NCI-H510A (cell line): Measurements from ENCODE around the gene CFAP210.

Source experiments
- DNase-seq: peaks from one replicate; lab custom pipeline; 2025; lab: John Stamatoyannopoulos, UW

CFAP210 gene, protein sequence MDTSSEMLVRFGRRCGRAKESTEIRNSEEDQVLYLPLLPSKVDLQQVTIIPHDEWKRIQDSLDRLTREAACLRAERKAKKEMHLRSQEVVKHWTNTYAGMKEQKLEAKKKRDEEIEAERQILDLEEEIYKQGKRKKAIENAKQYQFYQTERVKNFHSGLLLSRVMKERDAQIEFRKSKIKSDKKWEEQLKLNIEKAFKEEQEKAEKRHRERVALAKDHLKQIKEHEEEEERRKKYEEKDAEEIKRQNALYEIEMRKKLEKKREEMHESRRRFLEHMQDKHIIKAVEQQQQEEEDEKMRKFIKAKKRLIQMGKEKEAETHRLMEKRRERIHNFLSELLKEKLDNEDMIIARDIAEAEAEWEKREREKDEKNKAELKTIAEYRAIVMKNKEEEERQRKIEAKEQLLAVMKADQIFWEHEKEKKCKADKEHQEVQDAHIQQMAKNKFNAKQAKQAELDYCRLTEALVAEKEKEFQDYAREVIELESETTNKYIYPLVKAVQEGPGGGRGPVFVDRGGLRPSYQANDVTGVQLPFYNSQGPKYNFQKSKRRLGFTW

DNA sequence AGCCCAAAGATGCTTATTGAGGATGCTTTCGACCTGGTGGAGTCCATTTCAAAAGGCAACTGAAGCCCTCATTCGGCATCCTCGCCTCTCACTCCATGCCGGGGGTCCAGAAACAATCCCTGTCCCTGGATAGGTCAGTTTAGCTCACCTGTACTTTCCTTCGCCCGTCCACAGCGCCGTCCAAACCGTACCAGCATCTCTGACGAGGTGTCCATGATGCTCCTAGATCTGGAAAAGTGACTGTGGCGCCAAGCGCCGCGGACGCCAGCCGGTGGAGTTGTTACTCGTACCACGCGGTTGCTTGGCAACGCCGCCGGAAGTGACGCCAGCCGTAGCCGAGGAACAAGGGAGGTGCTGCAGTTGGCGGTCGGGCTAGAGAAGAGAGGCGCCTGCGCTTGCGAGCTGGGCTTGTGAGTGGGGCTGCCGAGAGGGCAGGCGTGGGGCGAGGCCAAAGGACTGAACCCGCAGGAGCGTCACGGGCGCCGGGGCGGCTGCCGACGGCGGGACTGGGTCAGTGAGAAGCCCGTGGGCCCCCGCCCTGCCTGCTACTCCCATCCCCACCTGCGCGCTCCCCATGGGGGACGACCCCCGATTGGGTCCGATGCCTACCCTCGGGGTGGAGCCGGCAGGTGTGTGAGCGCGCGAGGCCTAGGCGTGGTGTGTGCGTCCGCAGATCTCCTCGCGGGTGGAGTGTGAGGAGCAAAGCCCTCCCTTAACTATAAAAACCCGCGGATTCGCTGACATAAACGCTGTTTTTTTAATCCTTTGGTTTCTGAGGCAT lies at the start of gene CFAP210, which contains the start of gene PHOSPHO2:
TSS of gene CFAP210 (minus strand) at position 293 of the 781 bp plus-strand sequence. CDS start at position 215, 78 bp downstream.
TSS of gene PHOSPHO2 (plus strand) at position 357 of the 781 bp plus-strand sequence. CDS start 6,503 bp downstream, outside the sequence.
- peak; percentile 79 for DNase-seq

DNA sequence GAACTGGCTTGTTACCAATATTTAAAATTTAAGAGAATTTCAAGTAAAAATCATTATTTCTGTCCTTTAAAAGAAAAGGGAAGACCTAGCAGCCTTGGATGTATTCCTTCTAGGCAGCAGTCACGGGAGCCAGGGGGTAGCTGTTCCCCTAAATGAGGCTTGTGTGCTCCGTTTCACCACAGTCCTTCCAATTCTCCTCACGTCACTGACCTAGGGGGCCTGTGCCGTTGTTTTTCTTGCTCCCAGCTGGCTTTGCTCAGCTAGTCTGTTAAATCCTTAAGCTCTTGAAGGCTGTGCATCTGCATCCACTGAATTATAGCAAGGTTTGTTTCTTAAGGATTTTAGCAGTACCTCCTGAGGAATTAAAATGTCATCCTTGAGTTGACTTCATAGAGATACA lies 49.3 kb upstream of the CFAP210 start:
- no peak for DNase-seq

DNA sequence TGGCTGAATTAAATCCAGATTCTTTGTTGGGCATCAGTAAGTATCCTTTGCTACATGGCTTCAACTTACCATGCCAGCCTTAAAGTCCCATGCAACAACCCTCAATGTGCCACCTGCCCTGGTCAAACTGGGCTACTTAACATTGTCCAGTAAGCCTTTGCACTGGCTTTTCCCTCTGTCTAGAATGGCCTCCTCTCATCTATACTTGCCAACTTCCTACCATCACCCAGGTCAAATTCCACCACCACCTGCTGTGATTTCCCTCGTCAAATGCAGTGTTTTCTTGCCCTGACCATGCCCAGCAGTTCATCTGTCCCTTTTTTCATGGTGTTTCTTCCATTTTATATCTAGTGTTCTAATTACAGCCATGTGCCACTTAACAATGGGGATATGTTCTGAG lies 45.1 kb upstream of the CFAP210 start:
- no peak for DNase-seq

DNA sequence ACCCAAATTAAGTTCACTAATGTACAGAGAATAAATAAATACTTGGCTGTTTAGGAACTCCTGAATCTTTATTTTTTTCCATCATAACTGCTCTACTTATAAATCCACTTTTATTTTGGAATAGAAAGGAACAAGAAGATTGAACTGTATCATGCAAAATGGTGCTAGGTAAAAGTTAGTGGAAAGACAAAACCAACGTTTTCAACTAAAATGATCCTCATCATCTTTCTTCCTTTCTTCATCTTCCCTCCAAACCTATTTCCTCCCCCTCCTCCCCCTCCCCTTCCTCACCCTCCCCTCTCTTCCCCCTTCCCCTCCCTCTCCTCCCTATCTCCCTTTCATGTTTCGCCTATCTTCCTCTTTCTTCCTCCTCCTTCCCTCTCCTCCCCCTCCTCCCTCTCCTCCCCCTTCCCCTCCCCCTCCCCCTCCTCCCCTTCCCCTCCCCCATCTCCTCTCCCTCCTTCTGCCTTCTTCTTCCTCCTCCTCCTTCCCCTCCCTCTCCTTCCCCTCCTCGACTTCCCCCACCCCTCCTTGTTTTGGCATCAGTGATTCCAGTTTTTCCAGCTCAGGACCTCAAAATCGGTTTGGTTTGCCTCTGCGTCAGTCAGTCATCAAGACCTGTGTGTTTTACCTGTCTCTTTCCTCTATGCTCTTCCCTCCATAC lies 44.5 kb upstream of the CFAP210 start:
- DNase-seq, result no peak

DNA sequence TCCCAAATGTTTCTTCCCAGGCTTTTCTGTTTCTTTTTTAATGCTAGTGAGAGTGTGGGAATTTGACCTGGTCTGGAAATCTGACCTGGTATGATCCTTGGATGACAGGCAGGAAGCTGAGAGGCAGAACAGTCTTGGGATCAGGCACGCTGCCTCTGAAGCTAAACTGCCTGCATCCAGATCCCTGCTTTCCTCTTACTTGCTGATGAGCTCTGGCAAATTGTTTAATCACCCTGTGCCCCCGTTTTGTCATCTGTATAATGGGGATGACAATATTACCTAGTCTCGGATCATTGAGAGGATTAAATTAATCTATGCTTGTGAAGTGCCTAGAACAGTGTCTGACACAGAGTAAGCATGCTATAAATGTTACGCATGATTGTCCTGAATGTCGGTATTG lies 42.7 kb upstream of the CFAP210 start:
- DNase-seq, result no peak

DNA sequence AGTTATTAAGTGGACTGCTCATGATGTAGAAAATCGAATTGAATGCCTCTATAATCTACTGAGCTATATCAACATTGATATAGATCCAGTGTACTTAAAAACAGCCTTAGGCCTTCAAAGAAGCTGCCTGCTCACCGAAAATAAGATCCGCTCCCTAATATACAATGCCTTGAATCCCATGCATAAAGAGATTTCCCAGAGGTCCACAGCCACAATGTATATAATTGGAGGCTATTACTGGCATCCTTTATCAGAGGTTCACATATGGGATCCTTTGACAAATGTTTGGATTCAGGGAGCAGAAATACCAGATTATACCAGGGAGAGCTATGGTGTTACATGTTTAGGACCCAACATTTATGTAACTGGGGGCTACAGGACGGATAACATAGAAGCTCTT lies 41.4 kb upstream of the CFAP210 start:
- no peak for DNase-seq

DNA sequence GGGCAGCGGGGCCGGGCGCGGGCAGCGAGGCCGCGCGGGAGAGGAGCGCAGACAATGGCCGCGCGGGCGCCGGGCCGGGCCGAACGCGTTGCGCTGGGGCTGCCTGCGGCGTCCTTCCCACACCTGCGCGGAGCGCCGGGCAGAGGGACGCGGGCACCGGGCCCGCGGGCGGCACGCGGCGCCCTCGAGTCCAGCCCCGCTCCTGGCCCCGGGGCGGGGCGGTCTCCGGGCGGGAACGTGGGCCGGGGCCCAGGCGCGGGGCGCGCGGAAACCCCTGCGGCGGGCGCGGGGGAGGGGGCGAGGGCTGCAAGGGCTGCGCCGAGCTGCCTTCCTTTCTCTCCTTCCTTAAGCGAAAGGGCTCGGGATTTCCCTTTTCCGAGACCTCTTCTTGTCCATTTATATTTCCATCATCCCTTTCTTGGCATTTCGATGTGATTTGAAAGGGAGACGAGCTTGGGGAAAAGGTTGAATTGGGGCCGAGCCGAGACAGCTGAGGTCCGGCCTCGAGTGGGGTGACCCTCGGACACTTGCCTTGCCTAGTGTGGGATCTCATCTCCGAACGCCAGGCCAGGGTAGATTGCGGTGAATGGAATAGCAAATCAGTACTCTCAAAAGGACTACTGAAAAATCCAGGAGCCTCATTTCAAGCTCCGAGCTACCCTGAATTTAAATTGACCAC lies 40.1 kb upstream of the CFAP210 start:
- peak; percentile 36 for DNase-seq

DNA sequence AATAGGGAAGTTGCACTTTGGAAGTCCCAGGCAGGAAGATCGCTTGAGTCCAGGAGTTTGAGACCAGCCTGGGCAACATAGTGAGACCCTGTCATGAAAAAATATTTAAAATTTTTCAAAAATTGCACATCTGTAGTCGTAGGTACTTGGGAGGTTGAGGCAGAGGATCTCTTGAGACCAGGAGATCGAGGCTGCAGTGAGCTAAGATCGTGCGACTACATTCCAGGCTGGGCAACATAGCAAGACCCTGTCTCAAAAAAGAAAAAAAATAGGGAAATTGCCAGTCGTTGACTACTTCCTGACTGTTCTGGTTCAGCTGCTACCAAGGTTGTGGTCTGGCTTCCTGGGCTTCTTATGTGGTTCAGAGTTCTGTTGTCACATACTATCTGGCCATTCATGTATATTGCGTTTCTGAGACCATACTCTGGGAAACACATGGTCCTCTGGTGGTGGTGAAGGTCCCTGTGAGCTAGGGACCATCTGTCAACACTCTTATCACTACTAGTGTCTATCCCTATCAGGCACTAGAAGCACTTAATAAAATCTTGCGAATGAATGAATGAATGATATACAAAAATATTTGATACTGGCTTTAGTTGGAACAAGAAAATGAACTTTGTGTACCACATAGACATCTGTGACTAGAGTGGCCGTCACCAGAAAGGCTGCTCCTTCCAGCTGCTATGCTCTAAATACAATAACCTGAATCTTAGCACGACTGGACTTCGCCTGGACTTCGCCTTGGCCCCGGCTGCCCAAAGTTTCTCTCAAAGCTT lies 38.6 kb upstream of the CFAP210 start:
- DNase-seq, result no peak

DNA sequence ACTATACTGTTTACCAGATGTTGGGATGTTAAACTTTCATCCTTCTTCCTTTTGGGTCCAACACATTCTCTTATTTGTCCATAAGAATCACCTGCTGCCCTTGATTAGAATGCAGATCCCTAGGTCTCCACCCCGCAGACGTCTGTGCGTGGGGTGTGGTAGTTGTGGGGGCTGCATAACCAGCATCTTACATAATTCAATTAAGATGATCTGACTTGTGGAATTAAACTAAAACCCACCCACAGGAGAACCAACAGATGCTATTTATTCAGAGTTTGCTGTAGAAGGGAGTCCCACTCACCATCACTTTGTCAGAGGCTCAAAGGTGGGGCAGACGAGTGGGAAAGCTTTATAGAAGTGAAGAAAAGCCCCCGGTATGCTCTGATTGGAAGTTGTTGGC lies 37.9 kb upstream of the CFAP210 start:
- DNase-seq, result no peak

DNA sequence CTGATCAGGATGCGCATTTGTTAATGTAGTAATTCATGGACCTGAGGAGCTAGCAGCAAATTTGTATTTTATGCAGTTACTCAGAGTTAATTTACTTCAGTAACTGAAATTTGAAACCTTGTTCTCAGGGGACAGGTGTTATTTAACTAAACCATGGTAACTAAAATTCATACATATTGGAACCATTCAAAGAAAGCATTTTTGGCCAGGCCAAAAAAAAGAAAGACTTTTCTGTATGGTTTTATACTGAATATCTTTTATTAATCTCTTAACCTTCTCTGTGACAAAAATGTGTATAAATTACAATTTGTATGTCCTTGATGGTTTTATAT lies 35.0 kb upstream of the CFAP210 start:
- no peak for DNase-seq

DNA sequence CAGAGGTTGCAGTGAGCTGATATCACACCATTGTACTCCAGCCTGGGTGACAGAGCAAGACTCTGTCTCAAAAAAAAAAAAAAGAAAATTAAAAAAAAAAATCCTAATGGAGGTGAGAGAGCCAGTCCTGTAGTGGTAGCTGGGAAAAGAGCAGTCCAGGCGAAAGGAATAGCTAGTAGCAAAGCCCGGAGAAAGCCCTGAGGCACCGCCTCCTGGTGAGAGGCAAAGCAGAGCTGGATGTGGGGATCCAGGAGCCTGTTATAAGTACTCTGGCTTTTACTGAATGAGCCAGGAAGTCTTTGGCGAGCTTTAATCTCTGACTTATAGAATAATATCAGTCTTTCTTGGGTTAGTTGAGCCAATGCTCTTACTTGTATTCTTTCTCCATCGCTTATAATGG lies 32.9 kb upstream of the CFAP210 start:
- DNase-seq, result no peak

DNA sequence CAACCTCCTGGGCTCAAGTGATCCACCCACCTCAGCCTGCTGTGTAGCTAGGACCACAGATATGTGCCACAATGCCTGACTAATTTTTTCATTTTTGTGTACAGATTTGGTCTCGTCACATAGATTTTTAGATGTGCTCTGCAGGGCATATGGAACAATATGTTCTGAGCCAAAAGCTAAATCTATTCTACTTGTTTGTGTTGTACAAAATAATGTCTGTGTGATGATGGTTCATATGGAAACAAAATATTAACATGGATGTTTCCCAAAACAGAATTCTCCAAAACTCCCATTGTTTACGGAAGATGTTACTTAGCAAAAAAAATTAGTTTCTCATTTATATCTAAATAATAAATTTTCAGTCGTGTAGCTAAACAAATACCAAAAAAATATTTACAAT lies 26.8 kb upstream of the CFAP210 start:
- no peak for DNase-seq

DNA sequence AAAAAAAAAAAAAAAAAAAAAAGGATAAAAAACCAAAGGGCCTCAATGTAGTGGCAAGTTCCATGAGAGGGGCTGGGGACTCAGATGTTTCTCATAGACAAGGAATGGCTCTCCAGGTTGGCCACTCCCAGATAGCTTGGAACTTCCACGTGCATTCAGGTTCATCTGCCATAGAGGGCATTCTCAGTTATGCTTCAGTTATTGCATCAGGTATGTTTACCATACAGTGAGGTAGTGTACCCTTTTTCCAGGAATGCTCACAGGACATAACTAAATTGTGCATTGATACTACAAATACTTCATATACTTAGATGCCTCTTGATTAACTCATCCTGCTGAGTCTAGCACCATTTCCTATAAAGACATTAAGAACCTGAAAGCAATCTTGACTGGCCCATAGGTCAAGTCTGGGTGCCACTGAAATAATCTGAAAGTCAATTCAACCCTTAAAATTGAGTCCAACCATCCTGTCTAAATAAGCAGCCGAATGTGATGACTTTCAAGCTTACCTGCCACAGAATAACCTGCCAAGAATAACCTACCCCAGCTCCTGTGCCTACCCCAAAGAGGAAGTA lies 24.8 kb upstream of the CFAP210 start:
- no peak for DNase-seq

DNA sequence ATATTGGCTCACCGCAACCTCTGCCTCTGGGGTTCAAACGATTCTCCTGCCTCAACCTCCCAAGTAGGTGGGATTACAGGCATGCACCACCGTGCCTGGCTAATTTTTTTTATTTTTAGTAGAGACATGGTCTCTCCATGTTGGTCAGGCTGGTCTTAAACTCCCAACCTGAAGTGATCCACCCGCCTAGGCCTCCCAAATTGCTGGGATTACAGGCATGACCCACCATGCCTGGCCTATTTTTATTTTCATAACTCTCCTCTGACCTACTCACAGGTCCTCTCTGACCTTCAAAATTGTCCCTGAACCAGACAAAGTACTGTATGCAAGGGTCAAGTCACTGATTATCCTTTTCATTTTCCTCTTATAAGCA lies 23.5 kb upstream of the CFAP210 start:
- DNase-seq, result no peak

DNA sequence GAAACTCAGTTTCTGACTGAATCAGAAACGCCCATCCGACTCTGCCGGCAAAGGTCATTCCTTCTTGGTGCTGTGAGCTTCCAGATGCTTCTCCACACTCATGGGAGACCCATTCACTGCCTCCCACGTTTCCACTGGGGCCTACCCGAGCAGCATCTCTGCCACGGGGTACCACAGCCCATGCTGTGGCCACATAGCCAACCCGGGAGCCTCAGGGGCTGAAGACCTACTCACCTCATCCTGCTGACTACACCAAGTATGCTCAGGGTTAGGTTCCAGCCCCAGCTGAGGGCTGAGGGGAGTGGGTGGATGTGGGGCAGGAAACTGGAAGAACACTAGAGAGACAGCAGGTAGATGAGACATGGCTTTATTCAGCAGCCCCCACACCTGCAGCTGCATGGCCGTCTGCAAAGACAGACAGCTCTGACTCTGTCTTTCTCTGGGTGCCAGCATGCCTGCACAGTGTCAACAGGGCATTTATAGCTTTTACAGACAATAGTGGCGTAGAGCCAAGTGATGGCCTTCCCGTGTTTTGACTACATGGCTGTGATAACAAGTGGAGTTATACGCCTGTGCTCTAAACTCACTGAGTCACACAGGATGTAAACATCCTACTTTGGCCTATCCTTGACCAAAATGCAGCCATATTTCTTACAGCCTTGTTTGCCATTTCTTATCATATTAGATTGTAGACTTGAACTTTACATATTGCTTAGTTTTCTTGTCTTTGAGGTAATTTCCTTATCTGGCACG lies 22.9 kb upstream of the CFAP210 start:
- DNase-seq, result peak; percentile 62

DNA sequence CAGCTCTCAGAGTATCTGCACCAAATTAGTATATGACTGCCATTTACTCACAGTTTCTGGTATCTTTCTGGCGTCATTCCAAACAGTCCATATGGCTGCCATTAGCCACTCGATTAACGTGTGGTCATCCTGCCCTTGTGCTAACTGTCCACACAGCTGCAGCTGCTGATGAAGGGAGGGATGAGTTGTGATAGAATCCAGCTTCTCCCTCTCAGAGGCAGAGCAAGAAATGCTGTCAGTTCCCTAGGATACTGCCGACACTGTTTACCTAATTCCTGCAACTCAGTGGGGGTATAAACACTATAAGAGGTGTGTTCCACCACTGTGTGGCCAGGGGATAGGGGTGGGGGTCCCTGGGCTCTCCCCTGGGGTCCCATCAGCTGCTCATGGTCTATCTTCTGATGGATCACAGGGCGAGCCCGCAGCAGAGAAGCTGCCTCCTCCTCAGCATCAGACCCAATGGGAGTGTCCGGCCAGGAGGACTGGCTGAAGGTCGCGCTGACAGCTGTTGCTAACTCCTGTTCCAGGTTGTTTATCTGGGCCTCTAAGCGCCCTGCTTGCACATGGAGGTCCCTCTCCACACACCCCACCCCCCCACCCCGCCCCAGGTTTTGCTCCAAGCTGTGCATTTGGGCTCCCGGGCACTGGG lies 22.2 kb upstream of the CFAP210 start:
- DNase-seq, result peak; percentile 38

DNA sequence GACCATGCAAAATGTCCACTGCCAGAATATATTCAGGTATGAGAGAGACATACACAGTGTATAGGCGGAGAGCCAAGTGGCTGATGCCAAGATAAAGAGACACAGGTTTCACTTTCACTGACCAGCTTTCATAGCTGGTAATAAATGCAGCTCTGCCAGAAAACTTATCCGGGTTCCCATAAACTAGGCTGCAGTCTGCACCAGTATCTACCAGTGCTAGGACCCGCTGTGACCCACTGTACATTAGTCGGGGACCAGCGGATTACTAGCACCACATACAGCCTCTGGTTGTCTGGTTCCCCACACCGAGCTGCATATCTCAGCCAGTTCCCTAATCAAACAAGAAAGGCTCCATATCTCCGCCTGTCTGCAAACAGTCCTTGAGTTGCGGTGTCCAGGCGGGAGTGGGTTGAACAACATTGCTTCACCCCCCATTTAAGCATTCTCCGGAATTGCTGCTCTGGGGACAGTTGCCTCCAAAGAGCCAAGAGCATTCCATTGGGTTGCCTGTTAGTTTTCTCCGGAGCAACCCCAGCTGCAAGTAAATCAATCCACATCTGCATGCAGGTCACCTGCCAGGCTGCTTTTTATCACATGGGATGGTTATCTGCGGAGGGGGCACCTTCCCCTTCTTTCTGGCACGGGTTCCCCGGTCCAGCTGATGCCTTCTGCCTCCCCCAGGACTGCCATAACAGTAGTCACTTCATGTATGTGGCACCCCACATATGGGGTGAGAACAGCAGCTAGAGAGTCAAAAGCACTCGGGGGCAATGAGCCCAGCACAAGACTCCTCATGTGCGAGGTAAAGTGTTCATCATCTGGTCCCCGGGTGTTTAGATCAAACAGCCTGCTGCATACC lies 21.4 kb upstream of the CFAP210 start:
- DNase-seq, result no peak

DNA sequence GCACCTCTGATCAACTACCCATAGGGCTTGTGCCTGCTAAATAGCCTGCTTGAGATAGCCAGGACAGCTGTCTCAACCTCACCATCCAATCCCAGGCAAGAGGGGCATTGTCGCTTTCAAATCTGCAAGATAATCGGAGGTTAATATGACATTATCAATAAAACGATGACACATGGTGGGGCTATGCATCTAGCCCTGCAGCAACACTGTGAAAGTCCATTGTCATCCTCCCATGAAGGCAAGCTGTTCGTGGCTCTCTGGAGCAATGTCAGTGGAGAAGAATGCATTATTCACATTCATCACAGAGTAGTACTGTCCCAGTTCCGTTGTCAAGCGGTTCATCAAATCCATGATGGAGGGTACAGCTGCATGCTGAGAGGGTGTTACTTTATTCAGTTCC lies 20.5 kb upstream of the CFAP210 start:
- no peak for DNase-seq

DNA sequence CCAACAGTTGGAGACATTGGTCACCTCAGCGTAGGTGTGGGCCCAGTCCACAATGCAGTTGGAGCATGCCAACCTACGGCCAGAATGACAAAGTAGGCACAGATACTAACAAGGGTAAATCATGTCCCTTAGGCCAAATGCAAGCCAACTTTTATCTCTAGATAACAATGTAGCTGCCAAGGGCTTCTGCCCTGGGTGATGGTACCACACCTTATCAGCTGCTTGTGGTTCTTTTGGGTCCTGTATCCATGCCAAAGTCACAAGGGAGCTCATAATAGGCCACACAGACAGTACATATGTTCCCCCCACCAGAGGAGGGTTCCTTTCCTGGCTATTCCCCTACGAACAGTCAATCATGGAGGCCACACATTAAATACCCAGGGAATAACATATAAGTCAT lies 19.1 kb upstream of the CFAP210 start:
- DNase-seq, result no peak
